Spleen (tissue), 7 donors: ENCODE results near the gene AGAP9.
"Not testable (repeated sequence)": the region's sequence is repeated elsewhere in the genome, so short reads cannot be mapped to it uniquely, and the experiment has no call there.

ENCODE experiments used
- CTCF ChIP-seq, 11 experiments: fragments of 200-600 bp in 7 of 11; fragments of 450-650 bp in 4 of 11; sonication (generic) in 4 of 11; IDR thresholded peaks in 8 of 11; conservative IDR thresholded peaks in 3 of 11; 1 replicate in 7 of 11; 2 replicates in 4 of 11; pipeline versions ENCODE4 v1.4.0 to v1.8.0; 2016 to 2021; ENCODE audit warnings: antibody characterized with exemption in 11 of 11, inconsistent platforms in 4 of 11, mild to moderate bottlenecking in 1 of 11
- POLR2A ChIP-seq, 3 donors: fragments of 450-650 bp; IDR thresholded peaks; one replicate each; pipeline ENCODE4 v1.5.1; 2017; ENCODE audit warnings: antibody characterized with exemption in 3 of 3, mild to moderate bottlenecking in 1 of 3
- POLR2AphosphoS5 ChIP-seq, 3 donors: sonication (generic); formaldehyde crosslinking; IDR thresholded peaks; one replicate each; pipeline ENCODE4 v1.5.1; 2017; ENCODE audit warnings: antibody characterized with exemption in 3 of 3
- donor health status: DM: no; HTN: no; CAD: no; lungs with moderate emphysema.
- donor health status: DM: no; HTN: no; CAD: no.
- donor health status: DM: no; HTN: no; CAD: no.

GRCh38 chr10:47555334-47555733 lies 31.9 kb upstream of the AGAP9 start:
- not testable (repeated sequence) for TF ChIP-seq CTCF (IDR thresholded peaks at IDR 0.05 in 8 of 11, conservative IDR thresholded peaks at IDR 0.05 in 3 of 11); POLR2AphosphoS5 (IDR thresholded peaks at IDR 0.05); POLR2A (IDR thresholded peaks at IDR 0.05)
